ENCODE results near the gene KIAA1143.

The KIAA1143 gene

DNA sequence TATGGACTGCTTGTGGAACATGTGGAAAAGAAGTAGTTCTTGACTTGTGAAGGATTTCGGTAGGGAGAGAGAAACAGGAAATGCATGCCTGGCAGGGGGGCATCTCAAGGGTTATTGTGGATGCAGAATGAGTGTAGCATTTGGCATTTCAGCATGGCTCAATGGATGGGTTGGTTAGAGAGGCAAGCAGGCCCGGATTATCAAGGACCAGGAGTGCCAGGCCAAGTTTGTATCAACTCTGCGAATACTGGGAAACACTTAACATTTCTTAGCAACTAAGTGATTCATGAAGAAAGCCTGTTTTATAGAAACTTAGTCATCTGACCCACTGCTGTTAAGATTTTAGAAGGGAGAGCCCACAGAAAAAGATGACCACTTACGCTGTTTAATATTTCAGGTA is 33.8 kb upstream of the KIAA1143 start:
- no peak overlapping the region for H2AFZ ChIP-seq (ENCODE audit: low read depth, low read length)
- no peak for TF ChIP-seq EZH2phosphoT487 (IDR thresholded peaks at IDR 0.05; ENCODE audit: low read depth)
- TF ChIP-seq, protein P1, sequence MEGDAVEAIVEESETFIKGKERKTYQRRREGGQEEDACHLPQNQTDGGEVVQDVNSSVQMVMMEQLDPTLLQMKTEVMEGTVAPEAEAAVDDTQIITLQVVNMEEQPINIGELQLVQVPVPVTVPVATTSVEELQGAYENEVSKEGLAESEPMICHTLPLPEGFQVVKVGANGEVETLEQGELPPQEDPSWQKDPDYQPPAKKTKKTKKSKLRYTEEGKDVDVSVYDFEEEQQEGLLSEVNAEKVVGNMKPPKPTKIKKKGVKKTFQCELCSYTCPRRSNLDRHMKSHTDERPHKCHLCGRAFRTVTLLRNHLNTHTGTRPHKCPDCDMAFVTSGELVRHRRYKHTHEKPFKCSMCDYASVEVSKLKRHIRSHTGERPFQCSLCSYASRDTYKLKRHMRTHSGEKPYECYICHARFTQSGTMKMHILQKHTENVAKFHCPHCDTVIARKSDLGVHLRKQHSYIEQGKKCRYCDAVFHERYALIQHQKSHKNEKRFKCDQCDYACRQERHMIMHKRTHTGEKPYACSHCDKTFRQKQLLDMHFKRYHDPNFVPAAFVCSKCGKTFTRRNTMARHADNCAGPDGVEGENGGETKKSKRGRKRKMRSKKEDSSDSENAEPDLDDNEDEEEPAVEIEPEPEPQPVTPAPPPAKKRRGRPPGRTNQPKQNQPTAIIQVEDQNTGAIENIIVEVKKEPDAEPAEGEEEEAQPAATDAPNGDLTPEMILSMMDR (IDR thresholded peaks at IDR 0.05; ENCODE audit: low read depth, low read length) = no peak
- no peak overlapping the region for H3K27ac ChIP-seq (ENCODE audit: low read length)
- no peaks in the 10 kb centered on the region for H3K79me2 ChIP-seq (ENCODE audit: low read length)
- H3K9me3 ChIP-seq (ENCODE audit: insufficient read depth, low read length) = no peaks in the 10 kb centered on the region
- H4K20me1 ChIP-seq (ENCODE audit: insufficient read depth, low read length) = no peaks in the 10 kb centered on the region
- no peak overlapping the region for H3K4me3 ChIP-seq (ENCODE audit: low read length)
- no peaks in the 10 kb centered on the region for H3K4me1 ChIP-seq (ENCODE audit: low read length)
- no peak overlapping the region for H3K9ac ChIP-seq (ENCODE audit: low read length)
- H3K27me3 ChIP-seq (ENCODE audit: low read depth, low read length) = no peaks in the 10 kb centered on the region
- H3K4me2 ChIP-seq (ENCODE audit: low read length) = no peak overlapping the region
- H3K36me3 ChIP-seq (replicated peaks; ENCODE audit: low read depth, low read length) = peaks cover 51% of the 10 kb centered on the region

DNA sequence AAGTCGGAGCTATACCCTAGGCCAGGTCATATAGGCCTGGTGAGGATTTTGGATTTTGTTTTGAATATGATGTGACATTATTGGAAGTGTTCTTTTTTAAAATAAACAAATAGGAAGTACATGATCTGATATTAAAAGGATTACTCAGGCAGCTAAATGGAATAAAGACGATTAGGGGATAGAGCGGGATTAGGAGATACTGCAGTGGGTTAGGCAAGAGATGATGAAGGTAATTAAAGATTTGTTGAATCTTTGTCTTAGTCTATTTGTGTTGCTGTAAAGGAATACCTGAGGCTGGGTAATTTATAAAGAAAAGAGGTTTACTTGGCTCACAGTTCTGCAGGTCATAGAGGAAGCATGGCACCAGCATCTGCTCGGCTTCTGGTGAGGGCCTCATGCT is 21.5 kb upstream of the KIAA1143 start:
- Histone ChIP-seq H3K4me1 (ENCODE audit: low read length) (no peaks in the 10 kb centered on the region), H3K27me3 (ENCODE audit: low read depth, low read length) (no peaks in the 10 kb centered on the region), H4K20me1 (ENCODE audit: insufficient read depth, low read length) (no peaks in the 10 kb centered on the region), H3K4me3 (ENCODE audit: low read length) (no peak overlapping the region), H2AFZ (ENCODE audit: low read depth, low read length) (no peak overlapping the region), H3K9me3 (ENCODE audit: insufficient read depth, low read length) (no peaks in the 10 kb centered on the region), H3K9ac (ENCODE audit: low read length) (no peak overlapping the region), H3K79me2 (ENCODE audit: low read length) (no peaks in the 10 kb centered on the region), H3K4me2 (ENCODE audit: low read length) (no peak overlapping the region), H3K36me3 (replicated peaks; ENCODE audit: low read depth, low read length) (peaks cover 46% of the 10 kb centered on the region), H3K27ac (ENCODE audit: low read length) (no peak overlapping the region)
- no peak for TF ChIP-seq EZH2phosphoT487 (IDR thresholded peaks at IDR 0.05; ENCODE audit: low read depth)
- TF ChIP-seq, protein P1 (IDR thresholded peaks at IDR 0.05; ENCODE audit: low read depth, low read length) = no peak

- no peak overlapping the region for H2AFZ ChIP-seq (ENCODE audit: low read depth, low read length)
- no peaks in the 10 kb centered on the region for H3K4me1 ChIP-seq (ENCODE audit: low read length)
- H3K27me3 ChIP-seq (ENCODE audit: low read depth, low read length) = no peaks in the 10 kb centered on the region
- no peak overlapping the region for H3K4me3 ChIP-seq (ENCODE audit: low read length)
- no peak for TF ChIP-seq EZH2phosphoT487 (IDR thresholded peaks at IDR 0.05; ENCODE audit: low read depth)
- TF ChIP-seq, protein P1 (IDR thresholded peaks at IDR 0.05; ENCODE audit: low read depth, low read length) = no peak
- no peaks in the 10 kb centered on the region for H4K20me1 ChIP-seq (ENCODE audit: insufficient read depth, low read length)
- no peak overlapping the region for H3K4me2 ChIP-seq (ENCODE audit: low read length)
- peaks cover 46% of the 10 kb centered on the region for H3K36me3 ChIP-seq (replicated peaks; ENCODE audit: low read depth, low read length)
- H3K79me2 ChIP-seq (ENCODE audit: low read length) = peaks cover 69% of the 10 kb centered on the region
- no peaks in the 10 kb centered on the region for H3K9me3 ChIP-seq (ENCODE audit: insufficient read depth, low read length)
- H3K27ac ChIP-seq (ENCODE audit: low read length) = no peak overlapping the region
- no peak overlapping the region for H3K9ac ChIP-seq (ENCODE audit: low read length)
Observed at GRCh38 chr3:44772099-44772442, 10.7 kb upstream of the KIAA1143 start.

- Histone ChIP-seq H3K36me3 (replicated peaks; ENCODE audit: low read depth, low read length) (peaks cover 45% of the 10 kb centered on the region), H3K27me3 (ENCODE audit: low read depth, low read length) (no peaks in the 10 kb centered on the region), H2AFZ (ENCODE audit: low read depth, low read length) (no peak overlapping the region), H4K20me1 (ENCODE audit: insufficient read depth, low read length) (no peaks in the 10 kb centered on the region), H3K9ac (ENCODE audit: low read length) (no peak overlapping the region), H3K27ac (ENCODE audit: low read length) (no peak overlapping the region), H3K4me3 (ENCODE audit: low read length) (no peak overlapping the region), H3K4me2 (ENCODE audit: low read length) (no peak overlapping the region), H3K79me2 (ENCODE audit: low read length) (peaks cover 72% of the 10 kb centered on the region), H3K9me3 (ENCODE audit: insufficient read depth, low read length) (no peaks in the 10 kb centered on the region), H3K4me1 (ENCODE audit: low read length) (no peaks in the 10 kb centered on the region)
- TF ChIP-seq, protein P1 (IDR thresholded peaks at IDR 0.05; ENCODE audit: low read depth, low read length) = no peak
- TF ChIP-seq EZH2phosphoT487 (IDR thresholded peaks at IDR 0.05; ENCODE audit: low read depth) = no peak
Observed at GRCh38 chr3:44771424-44772098, 10.1 kb upstream of the KIAA1143 start.
